Measurements from ENCODE around the gene PDE8A. TPM values are rescaled to one million over a fixed set of nuclear protein-coding genes. Genes with fewer than 3 reads are reported as not detected.

Gene PDE8A, protein sequence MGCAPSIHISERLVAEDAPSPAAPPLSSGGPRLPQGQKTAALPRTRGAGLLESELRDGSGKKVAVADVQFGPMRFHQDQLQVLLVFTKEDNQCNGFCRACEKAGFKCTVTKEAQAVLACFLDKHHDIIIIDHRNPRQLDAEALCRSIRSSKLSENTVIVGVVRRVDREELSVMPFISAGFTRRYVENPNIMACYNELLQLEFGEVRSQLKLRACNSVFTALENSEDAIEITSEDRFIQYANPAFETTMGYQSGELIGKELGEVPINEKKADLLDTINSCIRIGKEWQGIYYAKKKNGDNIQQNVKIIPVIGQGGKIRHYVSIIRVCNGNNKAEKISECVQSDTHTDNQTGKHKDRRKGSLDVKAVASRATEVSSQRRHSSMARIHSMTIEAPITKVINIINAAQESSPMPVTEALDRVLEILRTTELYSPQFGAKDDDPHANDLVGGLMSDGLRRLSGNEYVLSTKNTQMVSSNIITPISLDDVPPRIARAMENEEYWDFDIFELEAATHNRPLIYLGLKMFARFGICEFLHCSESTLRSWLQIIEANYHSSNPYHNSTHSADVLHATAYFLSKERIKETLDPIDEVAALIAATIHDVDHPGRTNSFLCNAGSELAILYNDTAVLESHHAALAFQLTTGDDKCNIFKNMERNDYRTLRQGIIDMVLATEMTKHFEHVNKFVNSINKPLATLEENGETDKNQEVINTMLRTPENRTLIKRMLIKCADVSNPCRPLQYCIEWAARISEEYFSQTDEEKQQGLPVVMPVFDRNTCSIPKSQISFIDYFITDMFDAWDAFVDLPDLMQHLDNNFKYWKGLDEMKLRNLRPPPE
- total RNA-seq: 14.5 and 16.8 TPM in 2 replicates

DNA sequence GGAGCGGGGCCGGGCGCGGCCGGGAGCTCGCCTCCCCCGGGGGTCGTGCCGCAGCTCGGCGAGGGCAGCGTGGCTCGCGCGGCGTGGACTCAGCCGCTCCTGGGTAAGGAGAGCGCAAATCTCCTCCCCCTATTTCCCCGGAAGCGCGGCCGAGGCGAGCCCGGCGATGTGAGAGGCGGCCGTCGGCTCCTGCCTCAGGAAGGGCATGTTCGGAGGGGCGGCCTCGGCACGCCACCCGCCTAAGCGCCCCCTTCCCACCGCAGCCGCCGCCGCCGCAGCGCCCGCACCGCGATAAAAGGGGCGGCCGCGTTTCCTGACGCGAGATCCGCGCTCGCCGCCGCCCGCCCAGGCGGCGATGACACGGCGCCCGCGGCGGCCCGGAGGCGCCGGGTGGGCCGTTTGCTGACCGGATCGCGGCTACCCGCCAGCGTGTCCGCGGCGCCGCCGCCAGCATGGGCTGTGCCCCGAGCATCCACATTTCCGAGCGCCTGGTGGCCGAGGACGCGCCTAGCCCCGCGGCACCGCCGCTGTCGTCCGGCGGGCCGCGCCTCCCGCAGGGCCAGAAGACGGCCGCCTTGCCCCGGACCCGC, at the start of gene PDE8A:
TSS of gene PDE8A (plus strand) at position 146 of the 590 bp plus-strand sequence. CDS start at position 453, 307 bp downstream.
- TF ChIP-seq, protein P1, sequence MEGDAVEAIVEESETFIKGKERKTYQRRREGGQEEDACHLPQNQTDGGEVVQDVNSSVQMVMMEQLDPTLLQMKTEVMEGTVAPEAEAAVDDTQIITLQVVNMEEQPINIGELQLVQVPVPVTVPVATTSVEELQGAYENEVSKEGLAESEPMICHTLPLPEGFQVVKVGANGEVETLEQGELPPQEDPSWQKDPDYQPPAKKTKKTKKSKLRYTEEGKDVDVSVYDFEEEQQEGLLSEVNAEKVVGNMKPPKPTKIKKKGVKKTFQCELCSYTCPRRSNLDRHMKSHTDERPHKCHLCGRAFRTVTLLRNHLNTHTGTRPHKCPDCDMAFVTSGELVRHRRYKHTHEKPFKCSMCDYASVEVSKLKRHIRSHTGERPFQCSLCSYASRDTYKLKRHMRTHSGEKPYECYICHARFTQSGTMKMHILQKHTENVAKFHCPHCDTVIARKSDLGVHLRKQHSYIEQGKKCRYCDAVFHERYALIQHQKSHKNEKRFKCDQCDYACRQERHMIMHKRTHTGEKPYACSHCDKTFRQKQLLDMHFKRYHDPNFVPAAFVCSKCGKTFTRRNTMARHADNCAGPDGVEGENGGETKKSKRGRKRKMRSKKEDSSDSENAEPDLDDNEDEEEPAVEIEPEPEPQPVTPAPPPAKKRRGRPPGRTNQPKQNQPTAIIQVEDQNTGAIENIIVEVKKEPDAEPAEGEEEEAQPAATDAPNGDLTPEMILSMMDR (IDR thresholded peaks at IDR 0.05; ENCODE audit: insufficient read depth, low read depth, low read length): no peak
- DNase-seq (ENCODE audit: low read depth): peak; percentile 57
- H3K4me3 ChIP-seq (ENCODE audit: low read depth, low read length): peak within 1 kb of the TSS; percentile 90

DNA sequence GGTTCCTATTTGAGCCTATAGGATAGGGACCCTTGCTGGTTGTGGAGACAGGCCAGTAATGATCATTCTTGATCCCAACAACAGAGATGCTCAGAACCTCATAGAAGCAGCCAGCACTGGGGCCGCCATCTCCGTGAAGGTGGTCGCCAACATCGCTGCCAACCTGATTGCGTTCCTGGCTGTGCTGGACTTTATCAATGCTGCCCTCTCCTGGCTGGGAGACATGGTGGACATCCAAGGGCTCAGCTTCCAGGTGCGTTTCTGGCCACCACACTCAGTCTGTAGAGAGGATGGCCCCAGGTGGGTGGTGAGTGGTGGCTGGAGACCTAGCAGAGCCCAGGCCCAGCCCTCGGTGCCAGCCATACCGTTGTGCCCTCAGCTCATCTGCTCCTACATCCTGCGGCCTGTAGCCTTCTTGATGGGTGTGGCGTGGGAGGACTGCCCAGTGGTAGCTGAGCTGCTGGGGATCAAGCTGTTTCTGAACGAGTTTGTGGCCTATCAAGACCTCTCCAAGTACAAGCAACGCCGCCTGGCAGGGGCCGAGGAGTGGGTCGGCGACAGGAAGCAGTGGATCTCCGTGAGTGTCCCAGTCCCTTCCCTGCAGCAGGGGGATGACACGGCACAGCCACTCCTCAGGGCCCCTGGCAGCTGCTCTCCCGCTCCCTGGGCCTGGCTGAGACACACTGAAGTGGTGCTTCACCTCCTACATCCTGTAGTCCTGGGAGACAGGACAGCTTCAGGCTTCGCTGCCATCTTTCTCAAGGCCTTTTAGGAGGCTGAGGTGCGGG, 46.5 kb upstream of the PDE8A start:
- TF ChIP-seq, protein P1 (IDR thresholded peaks at IDR 0.05; ENCODE audit: insufficient read depth, low read depth, low read length): no peak
- H3K4me3 ChIP-seq (ENCODE audit: low read depth, low read length): no peak overlapping the region
- no peak for DNase-seq (ENCODE audit: low read depth)

DNA sequence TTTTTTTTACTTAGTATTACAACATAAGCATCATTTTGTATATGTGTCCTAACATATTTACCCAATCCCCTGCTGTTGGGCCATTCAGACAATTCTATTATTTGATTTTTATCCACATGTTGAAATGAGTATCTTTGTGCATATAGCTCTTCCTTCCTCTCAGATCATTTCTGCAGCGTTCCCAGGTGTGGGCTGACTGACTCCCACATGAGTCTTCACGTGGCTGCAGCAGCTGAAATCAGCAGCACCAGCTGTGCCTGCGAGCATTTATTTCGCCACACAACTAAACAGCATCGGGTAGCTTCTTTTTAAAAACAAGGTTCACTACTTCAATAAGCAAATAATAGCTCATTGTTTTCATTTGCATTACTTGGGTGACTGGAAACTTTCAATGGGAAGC, 44.5 kb upstream of the PDE8A start:
- peak; percentile 50 for DNase-seq (ENCODE audit: low read depth)
- TF ChIP-seq, protein P1 (IDR thresholded peaks at IDR 0.05; ENCODE audit: insufficient read depth, low read depth, low read length): no peak
- no peak overlapping the region for H3K4me3 ChIP-seq (ENCODE audit: low read depth, low read length)

DNA sequence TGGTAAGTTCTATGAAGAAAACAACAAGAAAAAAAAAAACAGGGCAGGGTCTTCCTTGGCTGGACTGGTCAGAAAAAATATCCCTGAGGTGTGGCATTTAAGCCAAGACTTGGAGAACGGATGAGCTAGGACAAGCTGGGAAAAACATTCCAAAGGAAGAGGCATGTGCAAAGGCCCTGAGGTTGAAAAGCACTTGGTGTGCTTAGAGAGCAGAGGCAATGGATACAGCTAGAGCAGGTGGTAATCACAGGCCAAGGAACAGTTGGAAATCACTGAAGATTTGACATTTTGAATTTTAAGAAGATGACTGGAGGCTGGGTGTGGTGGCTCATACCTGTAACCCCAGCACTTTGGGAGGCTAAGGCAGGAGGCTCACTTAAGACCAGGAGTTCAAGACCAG, 42.9 kb upstream of the PDE8A start:
- no peak overlapping the region for H3K4me3 ChIP-seq (ENCODE audit: low read depth, low read length)
- DNase-seq (ENCODE audit: low read depth): no peak
- TF ChIP-seq, protein P1 (IDR thresholded peaks at IDR 0.05; ENCODE audit: insufficient read depth, low read depth, low read length): no peak

DNA sequence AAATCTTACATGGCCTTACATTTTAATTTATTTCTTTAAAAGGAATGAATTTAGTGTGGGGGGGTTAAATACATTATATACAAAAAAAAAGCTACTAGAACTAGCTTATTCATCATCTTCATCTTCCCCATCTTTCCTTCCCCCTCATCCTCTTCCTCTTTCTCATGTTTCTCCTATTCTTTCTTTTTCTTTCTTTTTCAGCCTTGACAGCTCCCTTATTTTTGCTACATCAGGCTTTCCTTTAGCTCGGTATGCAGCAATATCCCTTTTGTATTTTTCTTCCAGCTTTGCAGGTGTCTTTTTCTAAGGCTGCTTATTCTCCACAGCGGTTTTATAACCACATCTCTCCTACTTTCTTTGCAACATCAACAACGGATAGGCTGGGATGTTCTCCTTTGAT, 41.3 kb upstream of the PDE8A start:
- no peak overlapping the region for H3K4me3 ChIP-seq (ENCODE audit: low read depth, low read length)
- TF ChIP-seq, protein P1 (IDR thresholded peaks at IDR 0.05; ENCODE audit: insufficient read depth, low read depth, low read length): no peak
- no peak for DNase-seq (ENCODE audit: low read depth)

DNA sequence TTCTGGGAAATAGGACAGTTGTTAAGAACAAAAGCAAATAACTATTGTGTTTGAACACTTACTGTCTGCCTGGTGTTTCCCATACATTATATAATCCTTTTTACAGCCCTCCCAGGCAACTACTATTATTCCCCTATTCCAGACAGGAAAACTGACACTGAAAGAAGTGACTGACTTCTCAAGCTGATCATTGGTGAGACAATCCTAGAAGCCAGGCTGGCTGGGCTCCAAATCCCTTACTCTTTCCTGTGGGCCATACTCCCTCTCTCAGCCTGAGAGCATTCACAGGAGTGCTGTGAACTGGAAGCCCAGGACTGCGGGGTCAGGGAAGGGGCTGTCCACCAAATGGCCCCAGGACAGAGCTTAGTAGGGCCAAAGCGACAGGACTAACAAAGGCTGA, 39.2 kb upstream of the PDE8A start:
- no peak overlapping the region for H3K4me3 ChIP-seq (ENCODE audit: low read depth, low read length)
- no peak for DNase-seq (ENCODE audit: low read depth)
- TF ChIP-seq, protein P1 (IDR thresholded peaks at IDR 0.05; ENCODE audit: insufficient read depth, low read depth, low read length): no peak

Measured in fibroblast of villous mesenchyme (primary cell).